ENCODE measurements around the gene IQCN. TPM values are rescaled to one million over a fixed set of nuclear protein-coding genes. Genes with fewer than 3 reads are reported as not detected.
A peak's percentile ranks its signal among the peaks of the same experiment; 100 is the strongest.

Gene IQCN
- total and polyA plus RNA-seq, 2 donors (not counting 1 experiment from before 2014, with no cell fraction given) = 52.0 to 63.6 TPM

DNA sequence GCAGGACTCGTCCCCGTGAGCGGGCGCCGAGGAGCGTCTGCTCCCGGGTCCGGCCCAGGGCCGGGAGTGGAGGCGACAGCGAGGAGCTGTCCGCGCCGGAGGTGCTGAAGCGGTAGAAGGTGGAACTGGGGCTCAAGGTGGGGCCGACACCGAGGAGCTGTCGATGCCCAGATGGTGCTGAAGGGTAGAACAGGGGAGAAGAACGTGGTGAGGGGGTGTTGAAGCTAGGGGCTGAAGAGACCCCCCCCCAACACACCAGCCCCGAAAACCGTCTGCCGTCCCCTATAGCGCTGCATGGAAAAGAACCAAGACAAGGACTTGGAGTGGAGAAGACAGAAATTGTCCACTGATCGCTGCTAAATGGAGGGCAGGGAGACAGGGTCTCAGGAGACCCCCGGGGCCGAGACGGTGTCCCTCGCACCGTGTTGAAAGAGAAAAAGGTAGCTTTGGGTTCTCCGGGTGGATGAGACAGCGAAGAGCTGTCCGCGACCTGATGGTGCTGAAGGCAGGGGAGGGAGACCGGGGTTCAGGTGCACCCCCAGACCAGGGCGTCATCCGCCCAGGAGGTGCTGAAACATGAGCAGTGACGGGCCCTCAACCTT is 40.9 kb downstream of the IQCN start:
- ChIA-PET CTCF (interaction anchor here (0.6 to 3.0 kb wide), 6 partner anchors 14 to 155 kb away, joined by 3 to 10 read pairs (median 4); no protein-coding TSS in a partner anchor), POLR2A (interaction anchor here (0.5 to 1.1 kb wide), 5 partner anchors 28 to 172 kb away, joined by 3 to 5 read pairs (median 3); no protein-coding TSS in a partner anchor)
- Mint-ChIP-seq H3K27ac (peak overlapping the region; percentile 32), H3K27me3 (peaks cover 65% of the 10 kb centered on the region), H3K4me1 (peaks cover 20% of the 10 kb centered on the region), H3K4me3 (no peak overlapping the region), H3K9me3 (ENCODE audit: insufficient read depth) (no peaks in the 10 kb centered on the region)
- ATAC-seq (ENCODE audit: low read depth) (peak; percentile 60), DNase-seq (peak; percentile 74)
- Histone ChIP-seq H3K27me3 (replicated peaks in 1 of 4; ENCODE audit: control extremely low read depth in 1 of 4, control insufficient read depth in 3 of 4, insufficient read depth in 4 of 4, low read length in 3 of 4) (peaks cover 0 to 72% (median 30%) of the 10 kb centered on the region in 4 experiments), H3K36me3 (replicated peaks in 1 of 2; ENCODE audit: control extremely low read depth in 1 of 2, control insufficient read depth in 1 of 2, extremely low read depth in 1 of 2, insufficient read depth in 2 of 2, low read length in 1 of 2) (no peaks in the 10 kb centered on the region), H3K9ac (ENCODE audit: low read length) (no peak overlapping the region), H3K4me3 (ENCODE audit: control extremely low read depth in 1 of 5, extremely low read depth in 1 of 5, insufficient read depth in 1 of 5, low read depth in 2 of 5, low read length in 4 of 5) (no peak overlapping the region), H2AFZ (ENCODE audit: insufficient read depth, low read depth, low read length, poor library complexity, severe bottlenecking) (no peak overlapping the region), H3K4me2 (replicated peaks; ENCODE audit: low read depth, low read length, poor library complexity, severe bottlenecking) (no peak overlapping the region), H4K20me1 (ENCODE audit: control insufficient read depth, insufficient read depth, low read length, poor library complexity, severe bottlenecking) (no peaks in the 10 kb centered on the region), H3K4me1 (ENCODE audit: control insufficient read depth in 2 of 2, insufficient read depth in 2 of 2, low read length in 2 of 2) (peaks cover 21 to 22% of the 10 kb centered on the region in 2 donors), H3K27ac (ENCODE audit: low read length in 2 of 2) (no peak overlapping the region), H3K79me2 (ENCODE audit: control insufficient read depth, insufficient read depth, low read length) (no peaks in the 10 kb centered on the region), H3K9me3 (ENCODE audit: control extremely low read depth in 1 of 3, control insufficient read depth in 2 of 3, insufficient read depth in 1 of 3, low read length in 2 of 3) (peaks cover 0 to 25% (median 6%) of the 10 kb centered on the region in 3 donors)
- intact Hi-C loops (cut with micrococcal nuclease) = no loop called here
- TF ChIP-seq, protein P1, sequence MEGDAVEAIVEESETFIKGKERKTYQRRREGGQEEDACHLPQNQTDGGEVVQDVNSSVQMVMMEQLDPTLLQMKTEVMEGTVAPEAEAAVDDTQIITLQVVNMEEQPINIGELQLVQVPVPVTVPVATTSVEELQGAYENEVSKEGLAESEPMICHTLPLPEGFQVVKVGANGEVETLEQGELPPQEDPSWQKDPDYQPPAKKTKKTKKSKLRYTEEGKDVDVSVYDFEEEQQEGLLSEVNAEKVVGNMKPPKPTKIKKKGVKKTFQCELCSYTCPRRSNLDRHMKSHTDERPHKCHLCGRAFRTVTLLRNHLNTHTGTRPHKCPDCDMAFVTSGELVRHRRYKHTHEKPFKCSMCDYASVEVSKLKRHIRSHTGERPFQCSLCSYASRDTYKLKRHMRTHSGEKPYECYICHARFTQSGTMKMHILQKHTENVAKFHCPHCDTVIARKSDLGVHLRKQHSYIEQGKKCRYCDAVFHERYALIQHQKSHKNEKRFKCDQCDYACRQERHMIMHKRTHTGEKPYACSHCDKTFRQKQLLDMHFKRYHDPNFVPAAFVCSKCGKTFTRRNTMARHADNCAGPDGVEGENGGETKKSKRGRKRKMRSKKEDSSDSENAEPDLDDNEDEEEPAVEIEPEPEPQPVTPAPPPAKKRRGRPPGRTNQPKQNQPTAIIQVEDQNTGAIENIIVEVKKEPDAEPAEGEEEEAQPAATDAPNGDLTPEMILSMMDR (IDR thresholded peaks at IDR 0.05) = no peak
- TF ChIP-seq EZH2 (IDR thresholded peaks at IDR 0.05; ENCODE audit: borderline replicate concordance, insufficient read depth, low read depth, low read length, poor library complexity, severe bottlenecking) = no peak
- 25% methylated on average over 26 of the region's 37 CpGs for WGBS (ENCODE audit: insufficient coverage)
